Mucosa of descending colon (tissue), 3 donors: ENCODE data around the gene TAMALIN. TPM values are rescaled to one million over a fixed set of nuclear protein-coding genes. Genes with fewer than 3 reads are reported as not detected.

Experiments
- ATAC-seq: fragments of 200-7000 bp; cut with Tn5 transposase; one replicate; pipeline ENCODE4 v1.9.1; 2020; ENCODE audit warnings: mild to moderate bottlenecking, moderate library complexity
- DNase-seq, 3 donors: peaks; one replicate each; pipeline ENCODE4 v3.0.0-alpha.2; 2020
- H3K36me3 ChIP-seq: fragments of 200-600 bp; one replicate; pipeline ENCODE4 v1.8.0; 2021; ENCODE audit warnings: low read depth, mild to moderate bottlenecking
- H3K4me1 ChIP-seq: fragments of 200-600 bp; one replicate; pipeline ENCODE4 v1.8.0; 2021; ENCODE audit warnings: low read depth, mild to moderate bottlenecking
- H3K4me3 ChIP-seq: fragments of 200-600 bp; one replicate; pipeline ENCODE4 v1.8.0; 2021; ENCODE audit warnings: mild to moderate bottlenecking
- H3K9me3 ChIP-seq: fragments of 200-600 bp; one replicate; pipeline ENCODE4 v1.8.0; 2021; ENCODE audit warnings: mild to moderate bottlenecking
- CTCF ChIP-seq: fragments of 200-600 bp; IDR thresholded peaks from one replicate; pipeline ENCODE4 v1.8.0; 2022; ENCODE audit warnings: antibody characterized with exemption, mild to moderate bottlenecking
- intact Hi-C, 2 donors: fragments of 100-400 bp; cut with DNase I in 1 of 2; cut with micrococcal nuclease in 1 of 2; formaldehyde crosslinking; loops; one replicate each; pipeline versions ENCODE4 v1.11.0 to v1.11.1; 2022; cut with DNase I, micrococcal nuclease
- total RNA-seq, 3 donors: library from RNA; stranded (reverse); fragmentation: NEBNext Ultra II Directional in 2 of 3; extraction: Animal tissue kit (Norgen Biotek cat#: 25700) in 2 of 3; gene quantifications; one replicate each; pipeline versions ENCODE4 v1.2.1 to v1.2.4, GENCODE V29; 2021 to 2023
- donor health status: DM: no; HTN: no; CAD: no; lungs with moderate emphysema.
- donor health status: DM: no; HTN: no; CAD: no.
- donor health status: DM: no; HTN: yes; CAD: no.

The TAMALIN gene
- total RNA-seq, 3 donors from 2014 or later, result 9.4 to 19.6 (median 13.8) TPM

GRCh38 chr12:51970904-51971646 is 35.7 kb upstream of the TAMALIN start:
- peak in 1 of 3 donors; percentile 36 for DNase-seq
- Histone ChIP-seq H3K9me3 (no peaks in the 10 kb centered on the region), H3K4me1 (peaks cover 38% of the 10 kb centered on the region), H3K36me3 (no peaks in the 10 kb centered on the region), H3K4me3 (no peak overlapping the region)
- intact Hi-C loops, result loop anchor here in 1 of 2 donors (10.0 kb wide), 1 partner anchor 76 kb away; no protein-coding TSS in a partner anchor
- peak; percentile 18 for TF ChIP-seq CTCF
- ATAC-seq, result peak; percentile 70

GRCh38 chr12:51971679-51972421 is 34.9 kb upstream of the TAMALIN start:
- Histone ChIP-seq H3K9me3 (no peaks in the 10 kb centered on the region), H3K4me1 (peaks cover 38% of the 10 kb centered on the region), H3K4me3 (no peak overlapping the region), H3K36me3 (no peaks in the 10 kb centered on the region)
- no peak for TF ChIP-seq CTCF
- ATAC-seq (no peak), DNase-seq (no peak)
- intact Hi-C loops, result loop anchor here in 1 of 2 donors (10.0 kb wide), 1 partner anchor 77 kb away; no protein-coding TSS in a partner anchor

- ATAC-seq (no peak), DNase-seq (no peak)
- no peak for TF ChIP-seq CTCF
- Histone ChIP-seq H3K36me3 (no peaks in the 10 kb centered on the region), H3K4me3 (no peak overlapping the region), H3K9me3 (no peaks in the 10 kb centered on the region), H3K4me1 (peaks cover 38% of the 10 kb centered on the region)
- intact Hi-C loops, result loop anchor here in 1 of 2 donors (10.0 kb wide), 1 partner anchor 78 kb away; no protein-coding TSS in a partner anchor
Observed at GRCh38 chr12:51972422-51972812, 34.3 kb upstream of the TAMALIN start.

- Histone ChIP-seq H3K36me3 (no peaks in the 10 kb centered on the region), H3K9me3 (no peaks in the 10 kb centered on the region), H3K4me1 (peaks cover 38% of the 10 kb centered on the region), H3K4me3 (no peak overlapping the region)
- ATAC-seq (peak; percentile 46), DNase-seq (peak in 2 of 3 donors; percentile 40 to 69)
- no peak for TF ChIP-seq CTCF
- intact Hi-C loops, result loop anchor here in 1 of 2 donors (10.0 kb wide), 1 partner anchor 78 kb away; no protein-coding TSS in a partner anchor
Observed at GRCh38 chr12:51972849-51973273, 33.9 kb upstream of the TAMALIN start.

GRCh38 chr12:51973560-51973959 is 33.2 kb upstream of the TAMALIN start:
- no peaks in the 10 kb centered on the region for H3K36me3 ChIP-seq
- no peak for DNase-seq
- H3K4me3 ChIP-seq, result no peak overlapping the region
- H3K4me1 ChIP-seq, result peaks cover 38% of the 10 kb centered on the region
- H3K9me3 ChIP-seq, result no peaks in the 10 kb centered on the region
- no peak for ATAC-seq
- no peak for TF ChIP-seq CTCF
- intact Hi-C loops, result loop anchor here in 1 of 2 donors (10.0 kb wide), 1 partner anchor 79 kb away; no protein-coding TSS in a partner anchor
